ENCODE measurements around the gene TOLLIP. TPM values are rescaled to one million over a fixed set of nuclear protein-coding genes. Genes with fewer than 3 reads are reported as not detected.

The TOLLIP gene
- total RNA-seq, 1 experiment from 2014 or later, result 78.3 TPM

GRCh38 chr11:1254733-1255132, 54.7 kb downstream of the TOLLIP start:
- BruUV-seq (replicated peaks), result no TSS peak
- intact Hi-C loops (cut with micrococcal nuclease; ENCODE audit: unreplicated experiment), result no loop called here
- no peak for DNase-seq
- peaks cover 13% of the 10 kb centered on the region for H3K9me3 Mint-ChIP-seq (ENCODE audit: unreplicated experiment)
- Histone ChIP-seq H3K4me3 (ENCODE audit: low read depth, low read length) (no peak overlapping the region), H3K9me3 (no peaks in the 10 kb centered on the region), H3K36me3 (ENCODE audit: control insufficient read depth, insufficient read depth, low read length) (no peaks in the 10 kb centered on the region), H3K4me1 (no peaks in the 10 kb centered on the region; the same call in 1 of the 2 replicates), H3K27me3 (replicated peaks; ENCODE audit: control insufficient read depth, insufficient read depth, low read length) (no peaks in the 10 kb centered on the region)
- CTCF ChIA-PET, result no interaction called here
- no peak overlapping the region for H3K27ac Mint-ChIP-seq (ENCODE audit: unreplicated experiment)
- no peaks in the 10 kb centered on the region for H3K27me3 Mint-ChIP-seq (ENCODE audit: insufficient read depth, unreplicated experiment)
- POLR2A ChIA-PET, result no interaction called here
- H3K4me3 Mint-ChIP-seq (ENCODE audit: unreplicated experiment), result no peak overlapping the region
- no peak for TF ChIP-seq CTCF (IDR thresholded peaks at IDR 0.05; ENCODE audit: insufficient read depth in 1 of 2, low read depth in 1 of 2, low read length in 1 of 2, severe bottlenecking in 1 of 2, unreplicated experiment in 1 of 2)
- H3K4me1 Mint-ChIP-seq (ENCODE audit: low read depth, unreplicated experiment), result no peaks in the 10 kb centered on the region
- H3K36me3 Mint-ChIP-seq (ENCODE audit: insufficient read depth, unreplicated experiment), result peaks cover 22% of the 10 kb centered on the region

GRCh38 chr11:1254086-1254648, 55.3 kb downstream of the TOLLIP start:
- ChIA-PET POLR2A (no interaction called here), CTCF (no interaction called here)
- H3K9me3 ChIP-seq, result no peaks in the 10 kb centered on the region
- no TSS peak for BruUV-seq (replicated peaks)
- Mint-ChIP-seq H3K36me3 (ENCODE audit: insufficient read depth, unreplicated experiment) (peaks cover 22% of the 10 kb centered on the region), H3K27me3 (ENCODE audit: insufficient read depth, unreplicated experiment) (no peaks in the 10 kb centered on the region), H3K4me1 (ENCODE audit: low read depth, unreplicated experiment) (no peaks in the 10 kb centered on the region), H3K9me3 (ENCODE audit: unreplicated experiment) (peaks cover 13% of the 10 kb centered on the region), H3K4me3 (ENCODE audit: unreplicated experiment) (no peak overlapping the region), H3K27ac (ENCODE audit: unreplicated experiment) (no peak overlapping the region)
- no peak overlapping the region for H3K4me3 ChIP-seq (ENCODE audit: low read depth, low read length)
- intact Hi-C loops (cut with micrococcal nuclease; ENCODE audit: unreplicated experiment), result no loop called here
- DNase-seq, result no peak
- H3K27me3 ChIP-seq (replicated peaks; ENCODE audit: control insufficient read depth, insufficient read depth, low read length), result no peaks in the 10 kb centered on the region
- H3K36me3 ChIP-seq (ENCODE audit: control insufficient read depth, insufficient read depth, low read length), result no peaks in the 10 kb centered on the region
- no peaks in the 10 kb centered on the region; the same call in 1 of the 2 replicates for H3K4me1 ChIP-seq
- no peak for TF ChIP-seq CTCF (IDR thresholded peaks at IDR 0.05; ENCODE audit: insufficient read depth in 1 of 2, low read depth in 1 of 2, low read length in 1 of 2, severe bottlenecking in 1 of 2, unreplicated experiment in 1 of 2)

GRCh38 chr11:1253103-1253485, 56.3 kb downstream of the TOLLIP start:
- DNase-seq, result no peak
- Mint-ChIP-seq H3K9me3 (ENCODE audit: unreplicated experiment) (peaks cover 13% of the 10 kb centered on the region), H3K27ac (ENCODE audit: unreplicated experiment) (no peak overlapping the region), H3K4me1 (ENCODE audit: low read depth, unreplicated experiment) (no peaks in the 10 kb centered on the region), H3K27me3 (ENCODE audit: insufficient read depth, unreplicated experiment) (no peaks in the 10 kb centered on the region), H3K4me3 (ENCODE audit: unreplicated experiment) (no peak overlapping the region), H3K36me3 (ENCODE audit: insufficient read depth, unreplicated experiment) (peaks cover 22% of the 10 kb centered on the region)
- BruUV-seq (replicated peaks), result no TSS peak
- Histone ChIP-seq H3K27me3 (replicated peaks; ENCODE audit: control insufficient read depth, insufficient read depth, low read length) (no peaks in the 10 kb centered on the region), H3K9me3 (no peaks in the 10 kb centered on the region), H3K36me3 (ENCODE audit: control insufficient read depth, insufficient read depth, low read length) (no peaks in the 10 kb centered on the region), H3K4me1 (no peaks in the 10 kb centered on the region), H3K4me3 (ENCODE audit: low read depth, low read length) (no peak overlapping the region)
- ChIA-PET POLR2A (no interaction called here), CTCF (no interaction called here)
- no peak for TF ChIP-seq CTCF (IDR thresholded peaks at IDR 0.05; ENCODE audit: insufficient read depth in 1 of 2, low read depth in 1 of 2, low read length in 1 of 2, severe bottlenecking in 1 of 2, unreplicated experiment in 1 of 2)
- intact Hi-C loops (cut with micrococcal nuclease; ENCODE audit: unreplicated experiment), result no loop called here

All from Caco-2 (cell line).